GM23338 (cell line): ENCODE measurements around the gene OVCA2. TPM values are rescaled to one million over a fixed set of nuclear protein-coding genes. Genes with fewer than 3 reads are reported as not detected.

ENCODE experiments used
- ATAC-seq: fragments of 200-7000 bp; cut with Tn5 transposase; 3 replicates; pipeline ENCODE4 v1.9.1; 2020
- DNase-seq: peaks from one replicate; pipeline ENCODE4 v3.0.0-alpha.2; 2015; ENCODE audit warnings: low spot score
- H2AFZ ChIP-seq: fragments of 200-600 bp; sonication (generic); 2 replicates; pipeline ENCODE4 v1.8.0; 2016; ENCODE audit warnings: antibody characterized with exemption, mild to moderate bottlenecking, moderate library complexity
- H3F3A ChIP-seq: fragments of 200-600 bp; sonication (generic); replicated peaks from 2 replicates; pipeline ENCODE4 v1.8.0; 2017; ENCODE audit warnings: antibody characterized with exemption, mixed run types, low read depth
- H3K27ac ChIP-seq: fragments of 200-600 bp; sonication (generic); 2 replicates; pipeline ENCODE4 v1.6.1; 2016; ENCODE audit warnings: low read depth
- H3K27me3 ChIP-seq: fragments of 200-600 bp; sonication (generic); 2 replicates; pipeline ENCODE4 v1.8.0; 2016; ENCODE audit warnings: mild to moderate bottlenecking, mixed run types, moderate library complexity; ENCODE audit not compliant: insufficient read depth
- H3K36me3 ChIP-seq: fragments of 200-600 bp; sonication (generic); 2 replicates; pipeline ENCODE4 v1.8.0; 2016; ENCODE audit warnings: mild to moderate bottlenecking; ENCODE audit not compliant: insufficient read depth
- H3K4me1 ChIP-seq: fragments of 200-600 bp; sonication (generic); 2 replicates; pipeline ENCODE4 v1.8.0; 2016; ENCODE audit warnings: mild to moderate bottlenecking, moderate library complexity; ENCODE audit not compliant: insufficient read depth
- H3K4me2 ChIP-seq: fragments of 200-600 bp; sonication (generic); 2 replicates; pipeline ENCODE4 v1.7.1; 2017; ENCODE audit warnings: mixed run types
- H3K4me3 ChIP-seq: fragments of 200-600 bp; sonication (generic); 2 replicates; pipeline ENCODE4 v1.6.1; 2016; ENCODE audit warnings: mixed run types
- H3K79me2 ChIP-seq: fragments of 200-600 bp; sonication (generic); replicated peaks from 2 replicates; pipeline ENCODE4 v1.8.0; 2017; ENCODE audit warnings: mild to moderate bottlenecking; ENCODE audit not compliant: insufficient read depth
- H3K9me2 ChIP-seq: fragments of 200-600 bp; sonication (generic); 2 replicates; pipeline ENCODE4 v1.8.0; 2017; ENCODE audit not compliant: insufficient read depth
- H4K20me1 ChIP-seq: fragments of 200-600 bp; sonication (generic); replicated peaks from 2 replicates; pipeline ENCODE4 v1.8.0; 2017; ENCODE audit warnings: mild to moderate bottlenecking; ENCODE audit not compliant: insufficient read depth
- H3K27ac Mint-ChIP-seq: 2 replicates; pipeline ENCODE4 v1.8.0; 2020; ENCODE audit warnings: inconsistent platforms, mild to moderate bottlenecking, moderate library complexity, mixed read lengths
- H3K27me3 Mint-ChIP-seq: 3 replicates; pipeline ENCODE4 v1.8.0; 2022; ENCODE audit warnings: low read depth, mild to moderate bottlenecking, moderate library complexity, mixed read lengths, inconsistent platforms; ENCODE audit not compliant: insufficient read depth, poor library complexity
- H3K36me3 Mint-ChIP-seq: 3 replicates; pipeline ENCODE4 v1.8.0; 2021; ENCODE audit warnings: low read depth, mild to moderate bottlenecking, inconsistent platforms, moderate library complexity, mixed read lengths
- H3K4me1 Mint-ChIP-seq: 3 replicates; pipeline ENCODE4 v1.8.0; 2020; ENCODE audit warnings: mild to moderate bottlenecking, inconsistent platforms, mixed read lengths
- H3K4me3 Mint-ChIP-seq: 3 replicates; pipeline ENCODE4 v1.8.0; 2021; ENCODE audit warnings: moderate library complexity, mild to moderate bottlenecking, inconsistent platforms, mixed read lengths
- H3K9me3 Mint-ChIP-seq: 3 replicates; pipeline ENCODE4 v1.8.0; 2020; ENCODE audit warnings: moderate library complexity, mild to moderate bottlenecking, inconsistent platforms, mixed read lengths
- CREB1 ChIP-seq: fragments of 250-450 bp; sonication (Bioruptor Pico); IDR thresholded peaks from 2 replicates; pipeline ENCODE4 v1.5.0; 2020; ENCODE audit warnings: low read depth, mild to moderate bottlenecking, moderate library complexity
- EZH2 ChIP-seq: fragments of 200-600 bp; sonication (generic); IDR thresholded peaks from one replicate; pipeline ENCODE4 v1.8.0; 2017; ENCODE audit warnings: antibody characterized with exemption, mild to moderate bottlenecking, low read depth; ENCODE audit not compliant: unreplicated experiment
- EZH2phosphoT487 ChIP-seq: fragments of 200-600 bp; sonication (generic); IDR thresholded peaks from one replicate; pipeline ENCODE4 v1.8.1; 2018; ENCODE audit warnings: antibody characterized with exemption; ENCODE audit not compliant: unreplicated experiment
- JUNB ChIP-seq: IDR thresholded peaks from one replicate; pipeline ENCODE4 v1.6.1; 2016; ENCODE audit warnings: antibody characterized with exemption; ENCODE audit not compliant: unreplicated experiment
- NANOG ChIP-seq: IDR thresholded peaks from 2 replicates; pipeline ENCODE4 v1.6.1; 2016; ENCODE audit warnings: antibody characterized with exemption, borderline replicate concordance
- POLR2AphosphoS5 ChIP-seq: IDR thresholded peaks from 2 replicates; pipeline ENCODE4 v1.6.1; 2016; ENCODE audit warnings: antibody characterized with exemption, low read depth
- STAT1 ChIP-seq: IDR thresholded peaks from one replicate; pipeline ENCODE4 v1.6.1; 2016; ENCODE audit warnings: antibody characterized with exemption; ENCODE audit not compliant: unreplicated experiment
- ZNF114 ChIP-seq: fragments of 250-450 bp; sonication (Bioruptor Pico); IDR thresholded peaks from 2 replicates; pipeline ENCODE4 v1.5.0; 2020; ENCODE audit warnings: mild to moderate bottlenecking, moderate library complexity
- ZNF331 ChIP-seq: fragments of 250-450 bp; sonication (Bioruptor Pico); IDR thresholded peaks from 2 replicates; pipeline ENCODE4 v1.5.0; 2020; ENCODE audit warnings: low read depth, mild to moderate bottlenecking, moderate library complexity
- polyA plus RNA-seq: library from polyadenylated mRNA; unstranded; fragments of >200 nt; fragmentation: Nextera tagmentation; extraction: Ambion mirVana; gene quantifications from 2 replicates; pipeline ENCODE4 v1.2.1, GENCODE V29; 2016
- total RNA-seq: library from RNA; depleted of rRNA; stranded (reverse); fragments of >200 nt; shearing (Covaris generic); gene quantifications from 2 replicates; pipeline ENCODE4 v1.2.3, GENCODE V29; 2014
- TF ChIP-seq, protein P1 (sequence below), 2 experiments: fragments of 200-600 bp in 1 of 2; sonication (generic) in 1 of 2; conservative IDR thresholded peaks; 2 replicates each; pipeline versions ENCODE4 v1.5.1 to v1.6.1; 2016 to 2017; ENCODE audit warnings: antibody characterized with exemption in 2 of 2, low read depth in 2 of 2, mild to moderate bottlenecking in 2 of 2, moderate library complexity in 1 of 2
- TF ChIP-seq, protein P2 (sequence below): fragments of 250-450 bp; sonication (Bioruptor Pico); IDR thresholded peaks from 2 replicates; pipeline ENCODE4 v1.5.0; 2020; ENCODE audit warnings: mild to moderate bottlenecking, moderate library complexity
- TF ChIP-seq, protein P3 (sequence below): IDR thresholded peaks from 2 replicates; pipeline ENCODE4 v1.6.1; 2016; ENCODE audit warnings: antibody characterized with exemption
- TF ChIP-seq, protein P4 (sequence below): IDR thresholded peaks from one replicate; pipeline ENCODE4 v1.6.1; 2018; ENCODE audit warnings: antibody characterized with exemption; ENCODE audit not compliant: unreplicated experiment

The OVCA2 gene
- total and polyA plus RNA-seq, 2 experiments from 2014 or later: 15.9 to 21.3 TPM

DNA sequence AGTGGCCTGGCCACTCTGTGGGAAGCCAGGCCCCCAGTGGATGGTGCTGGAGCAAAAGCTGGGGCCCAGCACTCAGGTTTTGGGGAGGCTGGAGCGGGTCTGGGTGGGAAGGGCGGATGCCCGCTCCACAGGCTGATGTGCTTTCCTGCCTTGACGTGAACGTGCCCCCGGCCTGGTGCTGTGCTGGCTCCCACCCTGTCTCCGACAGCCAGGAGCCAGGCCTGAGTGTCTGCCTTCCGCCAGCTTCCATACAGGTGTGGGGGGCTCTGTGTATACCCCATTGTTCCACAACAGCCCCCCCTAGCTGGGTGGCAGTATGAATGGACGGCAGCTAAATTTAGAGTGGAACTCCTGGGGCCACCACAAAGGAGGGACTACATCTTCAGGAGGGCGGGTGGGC, 33.1 kb downstream of the OVCA2 start:
- TF ChIP-seq, protein P1, sequence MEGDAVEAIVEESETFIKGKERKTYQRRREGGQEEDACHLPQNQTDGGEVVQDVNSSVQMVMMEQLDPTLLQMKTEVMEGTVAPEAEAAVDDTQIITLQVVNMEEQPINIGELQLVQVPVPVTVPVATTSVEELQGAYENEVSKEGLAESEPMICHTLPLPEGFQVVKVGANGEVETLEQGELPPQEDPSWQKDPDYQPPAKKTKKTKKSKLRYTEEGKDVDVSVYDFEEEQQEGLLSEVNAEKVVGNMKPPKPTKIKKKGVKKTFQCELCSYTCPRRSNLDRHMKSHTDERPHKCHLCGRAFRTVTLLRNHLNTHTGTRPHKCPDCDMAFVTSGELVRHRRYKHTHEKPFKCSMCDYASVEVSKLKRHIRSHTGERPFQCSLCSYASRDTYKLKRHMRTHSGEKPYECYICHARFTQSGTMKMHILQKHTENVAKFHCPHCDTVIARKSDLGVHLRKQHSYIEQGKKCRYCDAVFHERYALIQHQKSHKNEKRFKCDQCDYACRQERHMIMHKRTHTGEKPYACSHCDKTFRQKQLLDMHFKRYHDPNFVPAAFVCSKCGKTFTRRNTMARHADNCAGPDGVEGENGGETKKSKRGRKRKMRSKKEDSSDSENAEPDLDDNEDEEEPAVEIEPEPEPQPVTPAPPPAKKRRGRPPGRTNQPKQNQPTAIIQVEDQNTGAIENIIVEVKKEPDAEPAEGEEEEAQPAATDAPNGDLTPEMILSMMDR (conservative IDR thresholded peaks at IDR 0.05; ENCODE audit: low read depth in 2 of 2): no peak
- TF ChIP-seq EZH2phosphoT487: no peak
- TF ChIP-seq JUNB: no peak
- TF ChIP-seq ZNF114 (CRISPR knock-in tag): no peak
- no peak for TF ChIP-seq POLR2AphosphoS5
- TF ChIP-seq NANOG: no peak
- TF ChIP-seq EZH2: no peak
- TF ChIP-seq ZNF331: no peak
- TF ChIP-seq, protein P2, sequence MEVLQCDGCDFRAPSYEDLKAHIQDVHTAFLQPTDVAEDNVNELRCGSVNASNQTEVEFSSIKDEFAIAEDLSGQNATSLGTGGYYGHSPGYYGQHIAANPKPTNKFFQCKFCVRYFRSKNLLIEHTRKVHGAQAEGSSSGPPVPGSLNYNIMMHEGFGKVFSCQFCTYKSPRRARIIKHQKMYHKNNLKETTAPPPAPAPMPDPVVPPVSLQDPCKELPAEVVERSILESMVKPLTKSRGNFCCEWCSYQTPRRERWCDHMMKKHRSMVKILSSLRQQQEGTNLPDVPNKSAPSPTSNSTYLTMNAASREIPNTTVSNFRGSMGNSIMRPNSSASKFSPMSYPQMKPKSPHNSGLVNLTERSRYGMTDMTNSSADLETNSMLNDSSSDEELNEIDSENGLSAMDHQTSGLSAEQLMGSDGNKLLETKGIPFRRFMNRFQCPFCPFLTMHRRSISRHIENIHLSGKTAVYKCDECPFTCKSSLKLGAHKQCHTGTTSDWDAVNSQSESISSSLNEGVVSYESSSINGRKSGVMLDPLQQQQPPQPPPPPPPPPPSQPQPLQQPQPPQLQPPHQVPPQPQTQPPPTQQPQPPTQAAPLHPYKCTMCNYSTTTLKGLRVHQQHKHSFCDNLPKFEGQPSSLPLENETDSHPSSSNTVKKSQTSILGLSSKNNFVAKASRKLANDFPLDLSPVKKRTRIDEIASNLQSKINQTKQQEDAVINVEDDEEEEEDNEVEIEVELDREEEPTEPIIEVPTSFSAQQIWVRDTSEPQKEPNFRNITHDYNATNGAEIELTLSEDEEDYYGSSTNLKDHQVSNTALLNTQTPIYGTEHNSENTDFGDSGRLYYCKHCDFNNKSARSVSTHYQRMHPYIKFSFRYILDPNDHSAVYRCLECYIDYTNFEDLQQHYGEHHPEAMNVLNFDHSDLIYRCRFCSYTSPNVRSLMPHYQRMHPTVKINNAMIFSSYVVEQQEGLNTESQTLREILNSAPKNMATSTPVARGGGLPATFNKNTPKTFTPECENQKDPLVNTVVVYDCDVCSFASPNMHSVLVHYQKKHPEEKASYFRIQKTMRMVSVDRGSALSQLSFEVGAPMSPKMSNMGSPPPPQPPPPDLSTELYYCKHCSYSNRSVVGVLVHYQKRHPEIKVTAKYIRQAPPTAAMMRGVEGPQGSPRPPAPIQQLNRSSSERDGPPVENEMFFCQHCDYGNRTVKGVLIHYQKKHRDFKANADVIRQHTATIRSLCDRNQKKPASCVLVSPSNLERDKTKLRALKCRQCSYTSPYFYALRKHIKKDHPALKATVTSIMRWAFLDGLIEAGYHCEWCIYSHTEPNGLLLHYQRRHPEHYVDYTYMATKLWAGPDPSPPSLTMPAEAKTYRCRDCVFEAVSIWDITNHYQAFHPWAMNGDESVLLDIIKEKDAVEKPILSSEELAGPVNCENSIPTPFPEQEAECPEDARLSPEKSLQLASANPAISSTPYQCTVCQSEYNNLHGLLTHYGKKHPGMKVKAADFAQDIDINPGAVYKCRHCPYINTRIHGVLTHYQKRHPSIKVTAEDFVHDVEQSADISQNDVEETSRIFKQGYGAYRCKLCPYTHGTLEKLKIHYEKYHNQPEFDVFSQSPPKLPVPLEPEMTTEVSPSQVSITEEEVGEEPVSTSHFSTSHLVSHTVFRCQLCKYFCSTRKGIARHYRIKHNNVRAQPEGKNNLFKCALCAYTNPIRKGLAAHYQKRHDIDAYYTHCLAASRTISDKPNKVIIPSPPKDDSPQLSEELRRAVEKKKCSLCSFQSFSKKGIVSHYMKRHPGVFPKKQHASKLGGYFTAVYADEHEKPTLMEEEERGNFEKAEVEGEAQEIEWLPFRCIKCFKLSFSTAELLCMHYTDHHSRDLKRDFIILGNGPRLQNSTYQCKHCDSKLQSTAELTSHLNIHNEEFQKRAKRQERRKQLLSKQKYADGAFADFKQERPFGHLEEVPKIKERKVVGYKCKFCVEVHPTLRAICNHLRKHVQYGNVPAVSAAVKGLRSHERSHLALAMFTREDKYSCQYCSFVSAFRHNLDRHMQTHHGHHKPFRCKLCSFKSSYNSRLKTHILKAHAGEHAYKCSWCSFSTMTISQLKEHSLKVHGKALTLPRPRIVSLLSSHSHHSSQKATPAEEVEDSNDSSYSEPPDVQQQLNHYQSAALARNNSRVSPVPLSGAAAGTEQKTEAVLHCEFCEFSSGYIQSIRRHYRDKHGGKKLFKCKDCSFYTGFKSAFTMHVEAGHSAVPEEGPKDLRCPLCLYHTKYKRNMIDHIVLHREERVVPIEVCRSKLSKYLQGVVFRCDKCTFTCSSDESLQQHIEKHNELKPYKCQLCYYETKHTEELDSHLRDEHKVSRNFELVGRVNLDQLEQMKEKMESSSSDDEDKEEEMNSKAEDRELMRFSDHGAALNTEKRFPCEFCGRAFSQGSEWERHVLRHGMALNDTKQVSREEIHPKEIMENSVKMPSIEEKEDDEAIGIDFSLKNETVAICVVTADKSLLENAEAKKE (CRISPR knock-in tag): no peak
- TF ChIP-seq STAT1: no peak
- TF ChIP-seq, protein P3, sequence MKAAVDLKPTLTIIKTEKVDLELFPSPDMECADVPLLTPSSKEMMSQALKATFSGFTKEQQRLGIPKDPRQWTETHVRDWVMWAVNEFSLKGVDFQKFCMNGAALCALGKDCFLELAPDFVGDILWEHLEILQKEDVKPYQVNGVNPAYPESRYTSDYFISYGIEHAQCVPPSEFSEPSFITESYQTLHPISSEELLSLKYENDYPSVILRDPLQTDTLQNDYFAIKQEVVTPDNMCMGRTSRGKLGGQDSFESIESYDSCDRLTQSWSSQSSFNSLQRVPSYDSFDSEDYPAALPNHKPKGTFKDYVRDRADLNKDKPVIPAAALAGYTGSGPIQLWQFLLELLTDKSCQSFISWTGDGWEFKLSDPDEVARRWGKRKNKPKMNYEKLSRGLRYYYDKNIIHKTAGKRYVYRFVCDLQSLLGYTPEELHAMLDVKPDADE: no peak
- TF ChIP-seq, protein P4, sequence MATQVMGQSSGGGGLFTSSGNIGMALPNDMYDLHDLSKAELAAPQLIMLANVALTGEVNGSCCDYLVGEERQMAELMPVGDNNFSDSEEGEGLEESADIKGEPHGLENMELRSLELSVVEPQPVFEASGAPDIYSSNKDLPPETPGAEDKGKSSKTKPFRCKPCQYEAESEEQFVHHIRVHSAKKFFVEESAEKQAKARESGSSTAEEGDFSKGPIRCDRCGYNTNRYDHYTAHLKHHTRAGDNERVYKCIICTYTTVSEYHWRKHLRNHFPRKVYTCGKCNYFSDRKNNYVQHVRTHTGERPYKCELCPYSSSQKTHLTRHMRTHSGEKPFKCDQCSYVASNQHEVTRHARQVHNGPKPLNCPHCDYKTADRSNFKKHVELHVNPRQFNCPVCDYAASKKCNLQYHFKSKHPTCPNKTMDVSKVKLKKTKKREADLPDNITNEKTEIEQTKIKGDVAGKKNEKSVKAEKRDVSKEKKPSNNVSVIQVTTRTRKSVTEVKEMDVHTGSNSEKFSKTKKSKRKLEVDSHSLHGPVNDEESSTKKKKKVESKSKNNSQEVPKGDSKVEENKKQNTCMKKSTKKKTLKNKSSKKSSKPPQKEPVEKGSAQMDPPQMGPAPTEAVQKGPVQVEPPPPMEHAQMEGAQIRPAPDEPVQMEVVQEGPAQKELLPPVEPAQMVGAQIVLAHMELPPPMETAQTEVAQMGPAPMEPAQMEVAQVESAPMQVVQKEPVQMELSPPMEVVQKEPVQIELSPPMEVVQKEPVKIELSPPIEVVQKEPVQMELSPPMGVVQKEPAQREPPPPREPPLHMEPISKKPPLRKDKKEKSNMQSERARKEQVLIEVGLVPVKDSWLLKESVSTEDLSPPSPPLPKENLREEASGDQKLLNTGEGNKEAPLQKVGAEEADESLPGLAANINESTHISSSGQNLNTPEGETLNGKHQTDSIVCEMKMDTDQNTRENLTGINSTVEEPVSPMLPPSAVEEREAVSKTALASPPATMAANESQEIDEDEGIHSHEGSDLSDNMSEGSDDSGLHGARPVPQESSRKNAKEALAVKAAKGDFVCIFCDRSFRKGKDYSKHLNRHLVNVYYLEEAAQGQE: no peak
- no peak for TF ChIP-seq CREB1
- peak; percentile 10 for ATAC-seq
- Histone ChIP-seq H3K27ac (no peak overlapping the region), H3K4me1 (peaks cover 19% of the 10 kb centered on the region), H3K9me2 (no peaks in the 10 kb centered on the region), H2AFZ (no peak overlapping the region), H4K20me1 (no peaks in the 10 kb centered on the region; the same call in 1 of the 2 replicates), H3F3A (no peaks in the 10 kb centered on the region; the same call in 1 of the 2 replicates), H3K27me3 (no peaks in the 10 kb centered on the region), H3K36me3 (no peaks in the 10 kb centered on the region), H3K4me2 (no peak overlapping the region), H3K79me2 (no peaks in the 10 kb centered on the region), H3K4me3 (no peak overlapping the region)
- H3K9me3 Mint-ChIP-seq: no peaks in the 10 kb centered on the region
- H3K4me3 Mint-ChIP-seq: no peak overlapping the region
- H3K27ac Mint-ChIP-seq: no peak overlapping the region
- no peak for DNase-seq
- H3K4me1 Mint-ChIP-seq: peaks cover 29% of the 10 kb centered on the region
- peaks cover 12% of the 10 kb centered on the region for H3K36me3 Mint-ChIP-seq
- H3K27me3 Mint-ChIP-seq: peaks cover 15% of the 10 kb centered on the region
